Caco-2 (cell line): ENCODE results near the gene PRSS33. TPM values are rescaled to one million over a fixed set of nuclear protein-coding genes. Genes with fewer than 3 reads are reported as not detected.

Experiments used
- BruUV-seq: library from RNA; stranded (reverse); fragments of 400-500 nt; replicated peaks from 2 replicates; lab custom pipeline; 2021; lab: Mats Ljungman, UMichigan
- CTCF ChIA-PET: fragments of 300-600 bp; sonication (Branson Sonifier 250); formaldehyde crosslinking; loops from one replicate; lab custom pipeline; 2022; ENCODE audit warnings: antibody characterized with exemption; lab: Charles Lee
- POLR2A ChIA-PET: fragments of 300-600 bp; sonication (Branson Sonifier 250); formaldehyde crosslinking; loops from one replicate; lab custom pipeline; 2022; ENCODE audit warnings: antibody characterized with exemption; lab: Charles Lee
- DNase-seq, 2 experiments: peaks; one replicate each; pipeline versions ENCODE4 v3.0.0 to v3.0.0-alpha.2; 2020 to 2022
- H3K27me3 ChIP-seq: replicated peaks from 2 replicates; pipeline ENCODE4 v1.6.0; 2011; ENCODE audit warnings: low read length; ENCODE audit not compliant: control insufficient read depth, insufficient read depth
- H3K36me3 ChIP-seq: 2 replicates; pipeline ENCODE4 v1.5.1; 2011; ENCODE audit warnings: low read length; ENCODE audit not compliant: control insufficient read depth, insufficient read depth
- H3K4me1 ChIP-seq: fragments of 250-450 bp; sonication (Bioruptor Pico); 2 replicates; pipeline ENCODE4 v1.5.1; 2020; ENCODE audit warnings: mild to moderate bottlenecking
- H3K4me3 ChIP-seq: 2 replicates; pipeline ENCODE4 v1.5.1; 2011; ENCODE audit warnings: low read depth, mild to moderate bottlenecking, control low read depth, low read length
- H3K9me3 ChIP-seq: fragments of 250-450 bp; sonication (Bioruptor Pico); 2 replicates; pipeline ENCODE4 v1.5.1; 2020; ENCODE audit warnings: mild to moderate bottlenecking, moderate library complexity
- H3K27ac Mint-ChIP-seq: one replicate; pipeline ENCODE4 v1.8.0; 2022; ENCODE audit warnings: mixed read lengths; ENCODE audit not compliant: unreplicated experiment
- H3K27me3 Mint-ChIP-seq: one replicate; pipeline ENCODE4 v1.8.0; 2022; ENCODE audit warnings: mixed read lengths; ENCODE audit not compliant: insufficient read depth, unreplicated experiment
- H3K36me3 Mint-ChIP-seq: one replicate; pipeline ENCODE4 v1.8.0; 2022; ENCODE audit warnings: mild to moderate bottlenecking, mixed read lengths; ENCODE audit not compliant: insufficient read depth, unreplicated experiment
- H3K4me1 Mint-ChIP-seq: one replicate; pipeline ENCODE4 v1.8.0; 2022; ENCODE audit warnings: low read depth, mixed read lengths; ENCODE audit not compliant: unreplicated experiment
- H3K4me3 Mint-ChIP-seq: one replicate; pipeline ENCODE4 v1.8.0; 2022; ENCODE audit warnings: mild to moderate bottlenecking, moderate library complexity, mixed read lengths; ENCODE audit not compliant: unreplicated experiment
- H3K9me3 Mint-ChIP-seq: one replicate; pipeline ENCODE4 v1.8.0; 2022; ENCODE audit warnings: mixed read lengths; ENCODE audit not compliant: unreplicated experiment
- intact Hi-C: fragments of 100-400 bp; cut with micrococcal nuclease; formaldehyde crosslinking; loops from one replicate; pipeline ENCODE4 v1.10.0; 2022; ENCODE audit not compliant: unreplicated experiment
- total RNA-seq: library from RNA; stranded (reverse); gene quantifications from 2 replicates; pipeline ENCODE4 v1.2.3, GENCODE V29; 2022
- TF ChIP-seq, protein P1 (sequence below), 2 experiments: fragments of 200-600 bp in 1 of 2; IDR thresholded peaks; 1 replicate in 1 of 2; 2 replicates in 1 of 2; pipeline versions ENCODE4 v1.5.1 to v1.8.0; 2011 to 2022; ENCODE audit warnings: antibody characterized with exemption in 1 of 2, control low read depth in 1 of 2, inconsistent platforms in 1 of 2, low read depth in 1 of 2, low read length in 1 of 2, mild to moderate bottlenecking in 1 of 2, moderate library complexity in 1 of 2; ENCODE audit not compliant: insufficient read depth in 1 of 2, severe bottlenecking in 1 of 2, unreplicated experiment in 1 of 2

The PRSS33 gene
- total RNA-seq, 1 experiment from 2014 or later: not detected

DNA sequence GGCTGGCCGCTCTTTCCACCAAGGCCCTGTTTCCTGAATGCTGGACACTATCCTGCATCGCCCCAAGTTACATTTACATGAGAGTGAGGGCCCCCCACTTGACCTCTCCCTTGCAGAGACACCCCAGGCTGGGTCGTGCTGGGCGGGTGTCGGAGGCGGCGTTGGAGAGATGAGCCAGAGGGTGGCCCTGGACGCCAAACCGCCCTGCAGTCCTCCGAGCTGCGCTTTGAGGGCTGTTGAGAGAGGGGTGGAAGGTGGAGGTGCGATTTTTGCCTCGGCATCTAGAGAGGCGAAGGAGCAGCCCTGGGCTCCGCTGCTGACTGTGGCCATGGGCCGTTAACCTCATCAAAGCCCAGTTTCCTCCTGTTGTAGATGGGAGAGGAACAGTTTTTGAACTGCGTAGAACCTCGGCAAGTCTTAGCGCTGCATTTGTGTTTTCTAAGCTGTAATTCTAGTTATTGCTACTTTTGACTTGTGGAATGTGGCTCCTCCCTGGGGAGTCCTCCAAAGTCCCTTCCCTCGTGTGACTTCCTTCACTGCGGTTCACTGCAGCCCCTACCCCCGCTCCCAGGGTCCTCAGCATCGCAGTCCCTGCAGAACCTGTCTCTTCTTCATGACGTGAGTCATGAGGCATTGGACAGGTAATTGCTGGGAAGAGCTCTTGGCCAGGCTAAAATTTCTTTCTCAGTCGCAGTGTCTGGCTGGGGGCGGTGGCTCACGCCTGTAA lies 9.3 kb downstream of the PRSS33 start:
- TF ChIP-seq, protein P1, sequence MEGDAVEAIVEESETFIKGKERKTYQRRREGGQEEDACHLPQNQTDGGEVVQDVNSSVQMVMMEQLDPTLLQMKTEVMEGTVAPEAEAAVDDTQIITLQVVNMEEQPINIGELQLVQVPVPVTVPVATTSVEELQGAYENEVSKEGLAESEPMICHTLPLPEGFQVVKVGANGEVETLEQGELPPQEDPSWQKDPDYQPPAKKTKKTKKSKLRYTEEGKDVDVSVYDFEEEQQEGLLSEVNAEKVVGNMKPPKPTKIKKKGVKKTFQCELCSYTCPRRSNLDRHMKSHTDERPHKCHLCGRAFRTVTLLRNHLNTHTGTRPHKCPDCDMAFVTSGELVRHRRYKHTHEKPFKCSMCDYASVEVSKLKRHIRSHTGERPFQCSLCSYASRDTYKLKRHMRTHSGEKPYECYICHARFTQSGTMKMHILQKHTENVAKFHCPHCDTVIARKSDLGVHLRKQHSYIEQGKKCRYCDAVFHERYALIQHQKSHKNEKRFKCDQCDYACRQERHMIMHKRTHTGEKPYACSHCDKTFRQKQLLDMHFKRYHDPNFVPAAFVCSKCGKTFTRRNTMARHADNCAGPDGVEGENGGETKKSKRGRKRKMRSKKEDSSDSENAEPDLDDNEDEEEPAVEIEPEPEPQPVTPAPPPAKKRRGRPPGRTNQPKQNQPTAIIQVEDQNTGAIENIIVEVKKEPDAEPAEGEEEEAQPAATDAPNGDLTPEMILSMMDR (IDR thresholded peaks at IDR 0.05; ENCODE audit: insufficient read depth in 1 of 2, low read depth in 1 of 2, low read length in 1 of 2, severe bottlenecking in 1 of 2, unreplicated experiment in 1 of 2): no peak
- intact Hi-C loops: loop anchor here (2.0 kb wide), 1 partner anchor 91 kb away; no protein-coding TSS in a partner anchor
- peaks cover 1% of the 10 kb centered on the region for H3K4me1 Mint-ChIP-seq
- H3K9me3 ChIP-seq: no peaks in the 10 kb centered on the region
- H3K27ac Mint-ChIP-seq: peak overlapping the region; percentile 92
- H3K27me3 ChIP-seq: no peaks in the 10 kb centered on the region
- POLR2A ChIA-PET: interaction anchor here (0.5 to 1.3 kb wide), 8 partner anchors 26 to 142 kb away, joined by 3 to 8 read pairs (median 4); partner anchors contain the start of genes KCTD5, PRSS21, PRSS22 and SRRM2
- no peaks in the 10 kb centered on the region for H3K9me3 Mint-ChIP-seq
- H3K27me3 Mint-ChIP-seq: no peaks in the 10 kb centered on the region
- peak in 1 of 2 experiments; percentile 48 for DNase-seq
- BruUV-seq: TSS peak; percentile 29
- peaks cover 15% of the 10 kb centered on the region for H3K4me1 ChIP-seq
- H3K36me3 ChIP-seq: peaks cover 3% of the 10 kb centered on the region
- CTCF ChIA-PET: interaction anchor here (0.8 to 1.0 kb wide), 2 partner anchors 90 to 129 kb away, joined by 3 to 4 read pairs; no protein-coding TSS in a partner anchor
- H3K36me3 Mint-ChIP-seq: peaks cover 30% of the 10 kb centered on the region
- H3K4me3 Mint-ChIP-seq: peak overlapping the region; percentile 89
- peak overlapping the region; percentile 76 for H3K4me3 ChIP-seq

GRCh38 chr16:2777231-2777902 lies 10.0 kb downstream of the PRSS33 start, which contains the start of gene ELOB:
Gene ELOB (minus strand): TSS chr16:2777280. CDS start chr16:2777239, 41 bp downstream.
- intact Hi-C loops: no loop called here
- peak within 1 kb of the TSS; percentile 76 for H3K4me3 ChIP-seq
- Mint-ChIP-seq H3K4me1 (peaks cover 6% of the 10 kb centered on the region), H3K27me3 (no peaks in the 10 kb centered on the region), H3K36me3 (peaks cover 37% of the 10 kb centered on the region), H3K4me3 (peak within 1 kb of the TSS; percentile 89), H3K9me3 (no peaks in the 10 kb centered on the region), H3K27ac (peak within 1 kb of the TSS; percentile 92)
- POLR2A ChIA-PET: interaction anchor here (0.5 to 1.3 kb wide), 5 partner anchors 9 to 91 kb away, joined by 3 to 8 read pairs (median 4); partner anchors contain the start of genes PRSS21, PRSS22 and SRRM2
- H3K27me3 ChIP-seq: no peaks in the 10 kb centered on the region
- TF ChIP-seq, protein P1 (IDR thresholded peaks at IDR 0.05; ENCODE audit: insufficient read depth in 1 of 2, low read depth in 1 of 2, low read length in 1 of 2, severe bottlenecking in 1 of 2, unreplicated experiment in 1 of 2): no peak
- BruUV-seq: TSS peak; percentile 69
- CTCF ChIA-PET: interaction anchor here (0.8 kb wide), 1 partner anchor 130 kb away, joined by 4 read pairs; no protein-coding TSS in a partner anchor
- H3K9me3 ChIP-seq: no peaks in the 10 kb centered on the region
- peaks cover 15% of the 10 kb centered on the region for H3K4me1 ChIP-seq
- peaks cover 3% of the 10 kb centered on the region for H3K36me3 ChIP-seq
- DNase-seq: peak; percentile 81 to 89
